GM12892 (cell line): ENCODE measurements around the gene AZGP1.

Experiments used
- POLR2A ChIP-seq: IDR thresholded peaks from 2 replicates; pipeline ENCODE4 v1.6.1; 2011; ENCODE audit warnings: low read depth, low read length, control low read depth
- POLR2AphosphoS5 ChIP-seq: IDR thresholded peaks from 2 replicates; pipeline ENCODE4 v1.6.1; 2011; ENCODE audit warnings: low read depth, low read length, control low read depth
- TAF1 ChIP-seq: IDR thresholded peaks from 2 replicates; pipeline ENCODE4 v1.6.1; 2011; ENCODE audit warnings: low read depth, mild to moderate bottlenecking, control low read depth, low read length, borderline replicate concordance

GRCh38 chr7:100003711-100004661, 28.2 kb upstream of the AZGP1 start:
- TF ChIP-seq POLR2A, result no peak
- no peak for TF ChIP-seq POLR2AphosphoS5
- no peak for TF ChIP-seq TAF1
